Measurements from ENCODE around the gene RABGAP1L. TPM values are rescaled to one million over a fixed set of nuclear protein-coding genes. Genes with fewer than 3 reads are reported as not detected.

RABGAP1L gene
- total RNA-seq, 2 donors from 2014 or later: 51.4 to 124 TPM

- no peak overlapping the region for H3K27ac ChIP-seq
- peaks cover under 1% of the 10 kb centered on the region for H3K4me1 ChIP-seq
- WGBS, 2 donors: 86 to 96% methylated on average over 5 of the region's 5 CpGs
- H3K4me3 ChIP-seq: no peak overlapping the region
- TF ChIP-seq POLR2A (IDR thresholded peaks at IDR 0.05): no peak
- no peak for TF ChIP-seq CTCF (IDR thresholded peaks at IDR 0.05)
- no peaks in the 10 kb centered on the region for H3K36me3 ChIP-seq (replicated peaks in 1 of 2; ENCODE audit: insufficient read depth in 1 of 2, low read depth in 2 of 2)
- no peak for ATAC-seq
- no peaks in the 10 kb centered on the region for H3K27me3 ChIP-seq
- intact Hi-C loops (cut with DNase I): no loop called here
- no peaks in the 10 kb centered on the region for H3K9me3 ChIP-seq
- DNase-seq: no peak
Observed at GRCh38 chr1:174922121-174922520, 762.8 kb downstream of the RABGAP1L start.

GRCh38 chr1:174923820-174924219 lies 764.5 kb downstream of the RABGAP1L start:
- Histone ChIP-seq H3K4me3 (no peak overlapping the region), H3K27ac (no peak overlapping the region), H3K27me3 (no peaks in the 10 kb centered on the region), H3K9me3 (no peaks in the 10 kb centered on the region), H3K4me1 (no peaks in the 10 kb centered on the region), H3K36me3 (replicated peaks in 1 of 2; ENCODE audit: insufficient read depth in 1 of 2, low read depth in 2 of 2) (no peaks in the 10 kb centered on the region)
- intact Hi-C loops (cut with DNase I): no loop called here
- DNase-seq (no peak), ATAC-seq (no peak)
- 92% methylated on average over 5 of the region's 5 CpGs for WGBS, 2 donors
- no peak for TF ChIP-seq POLR2A (IDR thresholded peaks at IDR 0.05)
- TF ChIP-seq CTCF (IDR thresholded peaks at IDR 0.05): no peak

GRCh38 chr1:174928541-174928940 lies 769.2 kb downstream of the RABGAP1L start:
- Histone ChIP-seq H3K9me3 (no peaks in the 10 kb centered on the region), H3K4me3 (no peak overlapping the region), H3K27ac (no peak overlapping the region), H3K27me3 (no peaks in the 10 kb centered on the region), H3K36me3 (replicated peaks in 1 of 2; ENCODE audit: insufficient read depth in 1 of 2, low read depth in 2 of 2) (no peaks in the 10 kb centered on the region), H3K4me1 (no peaks in the 10 kb centered on the region)
- intact Hi-C loops (cut with DNase I): no loop called here
- DNase-seq (no peak), ATAC-seq (no peak)
- TF ChIP-seq CTCF (IDR thresholded peaks at IDR 0.05) (no peak), POLR2A (IDR thresholded peaks at IDR 0.05) (no peak)
- 30 to 32% methylated on average over 1 of the region's 1 CpG for WGBS, 2 donors

- peaks cover 8% of the 10 kb centered on the region for H3K4me1 ChIP-seq
- no peak overlapping the region for H3K27ac ChIP-seq
- no peak for ATAC-seq
- no peaks in the 10 kb centered on the region for H3K36me3 ChIP-seq (replicated peaks in 1 of 2; ENCODE audit: insufficient read depth in 1 of 2, low read depth in 2 of 2)
- no peaks in the 10 kb centered on the region for H3K9me3 ChIP-seq
- TF ChIP-seq CTCF (IDR thresholded peaks at IDR 0.05) (no peak), POLR2A (IDR thresholded peaks at IDR 0.05) (no peak)
- H3K27me3 ChIP-seq: no peaks in the 10 kb centered on the region
- WGBS, 2 donors: 41% methylated on average over 1 of the region's 1 CpG
- no peak overlapping the region for H3K4me3 ChIP-seq
- intact Hi-C loops (cut with DNase I): no loop called here
- no peak for DNase-seq
Observed at GRCh38 chr1:174931214-174931613, 771.9 kb downstream of the RABGAP1L start.

GRCh38 chr1:174932587-174932986 lies 773.3 kb downstream of the RABGAP1L start:
- Histone ChIP-seq H3K27ac (no peak overlapping the region), H3K9me3 (no peaks in the 10 kb centered on the region), H3K36me3 (replicated peaks in 1 of 2; ENCODE audit: insufficient read depth in 1 of 2, low read depth in 2 of 2) (no peaks in the 10 kb centered on the region), H3K4me1 (peaks cover 11% of the 10 kb centered on the region), H3K27me3 (no peaks in the 10 kb centered on the region), H3K4me3 (no peak overlapping the region)
- WGBS, 2 donors: 71 to 96% methylated on average over 2 of the region's 2 CpGs
- ATAC-seq (no peak), DNase-seq (no peak)
- intact Hi-C loops (cut with DNase I): no loop called here
- no peak for TF ChIP-seq POLR2A (IDR thresholded peaks at IDR 0.05)
- TF ChIP-seq CTCF (IDR thresholded peaks at IDR 0.05): no peak

All from body of pancreas (tissue), 4 donors.